Posterior cingulate gyrus (tissue), 11 donors: ENCODE measurements around the gene VENTX.

Source experiments
- DNase-seq, 10 donors: peaks; one replicate each; pipeline versions ENCODE4 v3.0.0 to v3.0.0-alpha.2; 2020 to 2021; ENCODE audit warnings: mixed read lengths in 3 of 10
- intact Hi-C: fragments of 100-400 bp; cut with DNase I; formaldehyde crosslinking; loops from one replicate; pipeline ENCODE4 v1.15.1; 2023

The VENTX gene

DNA sequence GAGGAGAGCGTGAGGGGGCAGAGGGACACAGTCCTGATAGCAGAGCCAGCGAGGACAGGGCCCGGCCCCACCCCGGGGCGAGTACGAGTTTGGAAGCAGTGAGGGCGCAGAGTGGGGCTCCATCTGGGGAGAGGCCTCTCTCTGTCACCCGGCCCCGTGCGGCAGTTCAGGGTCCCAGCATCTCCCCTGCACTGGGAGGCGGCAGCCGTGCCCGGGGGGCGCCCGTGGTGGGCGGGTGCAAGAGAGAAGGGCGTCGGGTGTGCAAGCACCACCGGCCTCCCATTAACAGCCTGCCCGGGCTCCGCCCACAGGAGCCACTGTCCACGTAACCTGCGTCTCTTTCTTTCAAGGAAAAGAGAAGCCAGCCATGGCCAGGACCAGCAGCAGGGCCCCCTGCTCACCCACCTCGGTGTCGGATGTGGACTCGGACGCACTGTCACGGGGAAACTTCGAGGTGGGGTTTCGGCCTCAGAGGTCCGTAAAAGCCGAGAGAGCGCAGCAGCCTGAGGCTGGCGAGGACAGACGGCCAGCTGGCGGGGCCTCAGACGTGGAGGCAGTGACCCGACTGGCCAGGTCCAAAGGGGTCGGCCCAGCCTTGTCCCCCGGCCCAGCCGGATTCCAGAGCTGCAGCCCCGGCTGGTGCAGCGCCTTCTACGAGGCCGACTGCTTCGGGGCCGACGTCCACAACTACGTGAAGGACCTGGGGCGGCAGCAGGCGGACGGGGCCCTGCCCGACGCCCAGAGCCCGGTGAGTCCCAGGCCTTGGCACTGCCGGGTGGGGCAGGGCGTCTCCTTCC is 36.3 kb upstream of the VENTX start:
- intact Hi-C loops: no loop called here
- peak in 2 of 10 donors; percentile 79 to 82 for DNase-seq

DNA sequence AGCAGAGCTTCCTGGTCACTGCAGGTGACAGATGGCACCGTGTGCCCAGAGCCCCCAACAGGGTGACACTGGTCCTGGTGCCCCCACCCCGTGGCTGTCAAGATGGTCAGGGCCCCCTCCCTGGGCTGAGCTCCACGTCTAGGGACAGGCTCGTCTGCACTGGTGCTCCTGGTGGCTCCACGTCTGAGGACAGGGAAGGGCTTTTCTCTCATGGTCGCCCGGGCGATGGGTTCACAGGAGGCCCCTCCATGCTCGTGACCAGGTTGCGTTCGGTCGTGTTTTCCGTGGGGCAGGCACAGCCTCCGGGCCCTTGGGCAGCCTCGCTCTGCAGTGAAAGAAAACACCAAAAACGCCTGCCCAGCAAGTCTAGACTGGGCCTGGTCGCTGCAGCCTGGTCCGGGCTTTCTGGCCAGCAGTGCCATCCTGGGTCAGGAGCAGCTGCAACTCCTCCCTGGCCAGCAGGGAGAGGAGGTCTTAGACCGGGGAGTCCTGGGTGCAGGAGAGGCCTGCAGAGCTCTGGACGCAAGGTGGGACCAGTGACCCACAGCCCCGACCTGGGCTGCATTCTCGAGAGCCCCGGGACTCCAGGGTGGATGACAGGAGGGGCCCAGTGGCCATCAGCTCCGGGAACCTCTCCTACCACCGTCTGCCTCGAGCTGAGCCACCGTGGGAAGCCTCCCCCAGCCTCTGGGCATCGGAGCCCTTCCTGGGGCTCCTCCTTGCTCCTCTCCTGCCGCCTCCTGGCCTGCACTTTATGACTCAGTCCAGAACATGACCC is 35.5 kb upstream of the VENTX start:
- intact Hi-C loops: no loop called here
- DNase-seq: peak in 1 of 10 donors; percentile 77

DNA sequence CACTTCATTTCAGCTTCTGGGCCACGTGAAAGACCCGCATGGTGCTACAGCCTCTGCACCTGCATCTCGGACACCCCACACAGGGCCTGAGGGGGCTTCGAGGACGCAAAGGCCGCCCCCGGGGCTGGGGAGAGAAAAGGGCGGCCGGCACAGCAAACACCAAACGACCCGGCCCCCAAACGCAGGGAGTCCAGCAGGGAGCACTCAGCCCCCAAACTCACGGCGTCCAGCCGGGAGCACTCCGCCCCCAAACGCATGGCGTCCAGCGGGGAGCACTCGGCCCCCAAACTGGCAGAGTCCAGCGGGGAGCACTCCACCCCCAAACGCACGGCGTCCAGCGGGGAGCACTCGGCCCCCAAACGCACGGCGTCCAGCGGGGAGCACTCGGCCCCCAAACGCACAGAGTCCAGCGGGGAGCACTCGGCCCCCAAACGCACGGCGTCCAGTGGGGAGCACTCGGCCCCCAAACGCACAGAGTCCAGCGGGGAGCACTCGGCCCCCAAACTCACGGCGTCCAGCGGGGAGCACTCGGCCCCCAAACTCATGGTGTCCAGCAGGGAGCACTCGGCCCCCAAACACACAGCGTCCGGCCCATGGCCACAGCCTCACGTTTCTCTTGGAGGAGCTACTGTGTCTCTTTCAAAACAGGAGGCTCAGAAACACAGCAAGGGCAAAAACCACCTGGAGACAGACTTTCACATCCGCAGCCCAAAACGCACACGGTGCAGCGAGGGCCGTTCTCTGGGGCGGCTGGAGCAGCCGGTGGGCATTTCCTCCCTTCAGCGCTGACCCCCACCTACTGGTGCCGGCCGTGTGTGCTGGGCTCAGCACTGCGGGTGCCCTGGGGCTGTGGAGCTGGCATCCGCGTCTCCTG is 34.6 kb upstream of the VENTX start:
- intact Hi-C loops: no loop called here
- DNase-seq: peak in 1 of 10 donors; percentile 61

DNA sequence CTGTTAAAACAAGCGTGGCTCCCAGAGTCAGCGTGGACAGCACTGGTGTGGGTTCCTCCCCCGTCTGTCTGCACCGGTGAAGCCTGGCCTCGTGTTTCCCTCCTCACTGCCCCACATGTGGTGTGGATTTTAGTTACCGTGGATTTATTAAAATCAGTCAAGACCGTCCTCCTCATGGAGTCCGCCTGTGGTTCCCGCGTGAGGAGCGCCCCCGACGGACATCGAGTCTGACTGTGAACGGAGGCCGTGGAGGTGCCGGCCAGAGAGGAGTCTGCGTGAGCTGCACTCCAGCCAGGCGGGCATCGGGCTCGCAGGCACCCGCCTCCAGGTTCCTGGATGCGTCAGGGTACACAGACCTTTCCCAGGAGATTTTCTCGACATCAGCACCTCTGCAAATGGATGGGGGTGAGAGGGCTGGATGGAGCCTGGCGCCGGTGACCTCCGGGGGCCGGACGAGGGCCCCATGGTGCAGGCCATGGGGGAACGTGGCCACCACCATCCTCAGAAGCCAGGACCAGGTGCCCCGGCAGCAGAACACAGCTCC is 33.9 kb upstream of the VENTX start:
- intact Hi-C loops: no loop called here
- DNase-seq: peak in 1 of 10 donors; percentile 73

DNA sequence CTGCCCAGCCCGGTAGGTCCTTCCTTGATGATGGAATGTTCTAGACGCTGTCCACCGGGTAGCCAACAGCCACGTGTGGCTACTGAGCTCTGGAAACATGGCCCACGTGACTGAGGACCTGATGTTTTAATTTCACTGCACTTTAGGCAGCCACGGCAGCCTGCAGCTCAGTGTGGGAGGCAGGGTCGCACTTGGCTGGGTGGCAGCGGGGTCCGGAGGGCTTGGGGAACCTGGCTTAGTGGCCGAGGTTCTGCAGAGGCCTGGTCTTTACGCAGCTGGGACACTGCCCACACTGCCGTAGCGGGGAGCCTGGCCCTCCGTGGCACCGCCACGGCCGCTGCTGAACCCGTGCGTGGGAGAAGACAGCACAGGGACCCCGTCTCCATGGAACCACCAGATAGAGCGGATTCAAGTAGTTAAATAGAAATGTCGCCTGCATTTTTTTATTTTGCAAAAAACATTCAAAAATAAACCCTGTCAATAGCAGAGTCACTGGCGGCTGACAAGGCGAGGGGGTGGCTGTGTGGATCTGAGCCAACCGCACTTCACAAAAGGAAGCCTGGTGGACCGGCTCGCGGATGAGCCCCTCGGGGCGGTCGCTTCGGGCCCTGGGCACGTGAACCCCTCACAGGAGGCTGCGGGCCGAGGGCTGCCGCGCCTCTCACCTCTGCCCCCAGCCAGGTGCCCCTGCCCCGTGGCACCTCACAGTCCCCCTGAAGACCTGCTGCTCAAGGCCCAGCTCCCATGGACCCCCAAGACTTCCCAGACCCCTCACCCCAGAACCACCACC is 33.2 kb upstream of the VENTX start:
- intact Hi-C loops: no loop called here
- DNase-seq: peak in 2 of 10 donors; percentile 80 to 85

DNA sequence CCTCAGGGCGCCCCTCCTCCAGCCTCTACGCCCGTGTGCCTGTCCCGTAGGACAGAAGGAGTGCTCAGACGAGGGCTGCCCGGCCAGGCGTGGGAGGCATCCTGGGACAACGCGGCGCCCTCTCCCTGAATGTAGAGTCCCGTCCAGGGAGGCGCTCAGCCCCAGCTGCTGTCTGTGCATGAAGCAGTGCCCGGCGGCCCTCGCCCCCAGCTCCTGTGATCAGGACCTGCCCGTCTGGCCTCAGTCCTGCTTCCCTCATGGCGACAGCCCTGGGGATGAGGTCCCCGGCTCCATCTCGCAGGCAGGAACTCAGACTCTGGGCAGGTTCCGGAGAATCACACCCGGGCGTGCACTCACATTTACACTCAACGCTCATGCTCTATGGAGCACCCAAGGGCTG is 32.5 kb upstream of the VENTX start:
- intact Hi-C loops: no loop called here
- DNase-seq: peak in 1 of 10 donors; percentile 87

DNA sequence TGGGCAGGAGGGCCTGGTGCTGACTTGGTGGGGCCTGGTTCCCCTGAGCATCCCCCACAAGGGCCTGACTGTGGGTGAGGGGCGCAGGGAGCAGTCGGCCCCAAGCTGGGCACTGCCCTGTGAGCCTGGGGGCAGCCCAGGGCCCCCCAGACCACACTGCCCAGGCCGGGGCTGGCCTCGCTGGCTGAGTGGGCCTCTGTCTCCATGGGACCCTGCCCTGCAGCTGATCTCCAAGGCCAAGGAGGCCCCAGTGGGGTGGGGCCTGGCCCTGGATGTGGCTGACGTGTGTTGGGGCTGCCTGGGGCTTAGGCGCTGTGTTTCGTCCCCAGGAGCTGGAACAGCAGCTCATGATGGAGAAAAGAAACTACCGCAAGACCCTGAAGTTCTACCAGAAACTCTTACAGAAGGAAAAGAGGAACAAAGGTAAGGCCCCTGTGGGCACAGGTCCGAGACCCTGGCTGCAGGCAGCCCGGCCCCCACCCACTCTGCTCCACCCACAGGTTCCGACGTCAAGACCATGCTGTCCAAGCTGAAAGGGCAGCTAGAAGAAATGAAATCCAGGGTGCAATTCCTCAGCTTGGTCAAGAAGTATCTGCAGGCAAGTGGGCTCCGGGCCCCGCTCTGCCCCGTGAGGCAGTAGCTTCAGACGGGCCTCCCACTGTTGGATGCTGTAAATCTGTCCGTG is 31.2 kb upstream of the VENTX start:
- peak in 2 of 10 donors; percentile 67 to 74 for DNase-seq
- intact Hi-C loops: no loop called here

DNA sequence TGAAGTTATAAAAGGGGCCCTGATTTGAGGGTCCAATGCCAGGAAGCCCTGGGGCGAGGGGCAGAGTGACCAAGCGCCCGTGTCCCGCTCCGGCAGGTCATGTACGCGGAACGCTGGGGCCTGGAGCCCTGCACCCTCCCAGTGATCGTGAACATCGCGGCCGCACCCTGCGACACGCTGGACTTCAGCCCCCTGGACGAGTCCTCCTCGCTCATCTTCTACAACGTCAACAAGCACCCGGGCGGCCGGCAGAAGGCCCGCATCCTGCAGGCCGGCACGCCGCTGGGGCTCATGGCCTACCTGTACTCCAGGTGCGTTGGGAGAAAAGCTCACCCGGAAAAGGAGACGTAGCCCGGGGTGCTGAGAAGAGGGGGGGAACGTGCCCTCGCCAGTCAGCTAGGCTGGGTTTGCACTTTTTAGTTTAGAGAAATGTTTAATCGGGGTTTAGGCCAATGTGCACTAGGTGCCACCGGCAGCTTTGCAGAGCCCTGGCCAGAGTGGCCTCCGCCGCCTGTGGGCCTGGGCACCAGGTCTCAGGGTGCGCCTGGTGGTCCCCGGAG is 30.5 kb upstream of the VENTX start:
- DNase-seq: peak in 1 of 10 donors; percentile 75
- intact Hi-C loops: no loop called here

DNA sequence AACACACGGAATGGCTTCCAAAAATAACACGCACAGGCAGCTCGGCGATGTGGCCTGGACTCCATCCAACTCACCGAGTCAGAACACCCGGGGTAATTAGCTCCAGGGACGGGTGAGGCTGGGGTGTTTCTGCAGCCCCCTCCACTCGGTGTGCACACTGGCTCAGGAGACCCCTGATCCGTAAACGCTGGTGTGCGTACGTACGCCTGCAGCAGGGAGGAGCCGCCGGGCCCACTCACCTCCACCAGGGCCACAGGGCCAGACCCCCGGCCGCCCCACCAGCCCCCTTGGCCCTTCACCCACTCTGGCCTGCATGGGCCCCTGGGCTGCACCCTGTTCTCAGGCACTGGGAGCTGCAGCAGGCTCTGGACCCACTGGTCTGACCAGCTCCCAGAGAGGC is 30.0 kb upstream of the VENTX start:
- intact Hi-C loops: no loop called here
- DNase-seq: peak in 1 of 10 donors; percentile 57

DNA sequence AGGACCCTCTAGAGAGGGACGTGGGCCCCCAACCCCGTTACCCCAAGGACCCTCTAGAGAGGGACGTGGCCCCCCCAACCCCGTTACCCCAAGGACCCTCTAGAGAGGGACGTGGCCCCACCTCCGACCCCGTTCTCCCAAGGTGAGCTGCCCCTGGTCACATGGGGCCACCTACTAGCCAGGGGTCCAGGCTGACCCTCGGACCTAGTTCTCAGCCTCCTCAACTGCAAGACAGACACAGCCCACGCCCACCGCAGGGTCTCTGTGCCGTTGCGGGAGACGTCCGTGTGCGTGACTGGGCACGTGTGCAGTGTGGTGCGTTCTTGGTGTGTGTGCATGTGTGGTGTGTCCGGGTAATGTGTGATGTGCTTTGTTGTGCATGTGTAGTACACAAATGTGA is 29.2 kb upstream of the VENTX start:
- peak in 2 of 10 donors; percentile 31 to 58 for DNase-seq
- intact Hi-C loops: no loop called here

DNA sequence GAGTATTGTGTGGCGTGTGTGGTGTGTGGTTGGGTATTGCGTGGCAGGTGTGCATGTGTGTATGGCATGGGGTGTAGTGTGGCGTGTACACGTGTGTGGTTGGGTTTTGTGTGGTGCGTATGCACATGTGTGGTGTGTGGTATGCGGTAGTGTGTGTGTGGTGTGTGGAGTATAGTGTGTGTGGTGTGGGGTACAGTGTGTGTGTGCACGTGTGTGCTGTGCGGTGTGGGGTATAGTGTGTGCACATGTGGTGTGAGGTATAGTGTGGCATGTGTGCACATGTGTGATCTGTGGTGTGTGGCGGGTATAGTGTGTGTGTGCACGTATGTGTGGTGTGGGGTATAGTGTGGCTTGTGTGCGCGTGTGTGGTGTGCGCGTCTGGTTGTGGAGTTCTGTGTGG is 28.5 kb upstream of the VENTX start:
- intact Hi-C loops: no loop called here
- peak in 1 of 10 donors; percentile 9 for DNase-seq

DNA sequence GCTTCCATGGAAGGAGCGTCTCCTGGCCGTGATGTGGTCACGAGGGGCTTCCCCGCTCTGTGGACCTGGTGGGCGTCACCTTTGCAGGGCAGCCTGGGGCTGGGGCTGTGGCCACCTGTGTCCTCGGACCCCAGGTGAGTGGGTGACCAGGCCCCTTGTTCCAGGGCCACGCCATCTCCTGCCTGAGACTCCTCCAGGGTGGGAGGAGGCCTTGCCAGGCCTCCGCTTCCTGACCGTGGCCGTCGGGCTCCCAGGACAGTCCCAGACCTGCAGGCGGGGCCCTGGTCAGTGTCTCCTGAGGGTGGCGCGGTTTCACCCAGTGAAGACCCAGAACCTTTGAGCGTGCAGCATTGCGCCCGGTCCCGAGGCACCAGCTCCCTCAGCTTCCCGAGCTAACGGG is 28.0 kb upstream of the VENTX start:
- DNase-seq: peak in 2 of 10 donors; percentile 62 to 74
- intact Hi-C loops: no loop called here

DNA sequence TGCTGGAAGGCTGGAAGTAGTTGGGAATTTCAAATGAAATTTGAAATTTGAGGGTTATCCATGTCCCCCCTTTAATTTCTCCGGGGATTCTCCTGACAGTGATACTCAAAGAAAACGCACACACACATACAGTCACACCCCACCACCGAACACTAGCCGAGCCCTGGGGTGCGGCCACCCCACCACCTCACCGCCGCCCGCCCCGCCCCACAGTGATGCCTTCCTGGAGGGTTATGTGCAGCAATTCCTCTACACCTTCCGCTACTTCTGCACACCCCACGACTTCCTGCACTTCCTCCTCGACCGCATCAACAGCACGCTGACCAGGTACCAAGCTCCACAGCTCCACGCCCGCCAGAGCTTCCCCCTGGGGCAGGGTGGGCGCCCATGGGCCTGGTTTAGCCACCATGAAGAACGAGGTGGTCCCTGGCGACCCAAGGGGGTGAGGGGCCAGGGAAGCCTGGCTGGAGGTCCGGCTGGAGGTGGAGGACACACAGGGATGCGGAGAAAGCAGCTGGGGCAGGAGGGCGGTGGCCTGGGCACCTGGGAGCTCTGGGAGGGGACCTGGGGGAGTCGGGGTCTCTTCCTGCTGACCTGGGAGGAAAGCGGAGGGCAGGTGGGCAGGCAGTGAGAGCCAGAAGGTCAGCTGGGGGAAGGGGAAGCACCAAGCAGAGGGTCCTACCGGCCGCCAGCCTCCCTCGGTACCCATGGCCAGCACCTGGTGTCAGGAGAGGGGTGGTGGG is 27.1 kb upstream of the VENTX start:
- intact Hi-C loops: no loop called here
- DNase-seq: peak in 2 of 10 donors; percentile 64 to 72

DNA sequence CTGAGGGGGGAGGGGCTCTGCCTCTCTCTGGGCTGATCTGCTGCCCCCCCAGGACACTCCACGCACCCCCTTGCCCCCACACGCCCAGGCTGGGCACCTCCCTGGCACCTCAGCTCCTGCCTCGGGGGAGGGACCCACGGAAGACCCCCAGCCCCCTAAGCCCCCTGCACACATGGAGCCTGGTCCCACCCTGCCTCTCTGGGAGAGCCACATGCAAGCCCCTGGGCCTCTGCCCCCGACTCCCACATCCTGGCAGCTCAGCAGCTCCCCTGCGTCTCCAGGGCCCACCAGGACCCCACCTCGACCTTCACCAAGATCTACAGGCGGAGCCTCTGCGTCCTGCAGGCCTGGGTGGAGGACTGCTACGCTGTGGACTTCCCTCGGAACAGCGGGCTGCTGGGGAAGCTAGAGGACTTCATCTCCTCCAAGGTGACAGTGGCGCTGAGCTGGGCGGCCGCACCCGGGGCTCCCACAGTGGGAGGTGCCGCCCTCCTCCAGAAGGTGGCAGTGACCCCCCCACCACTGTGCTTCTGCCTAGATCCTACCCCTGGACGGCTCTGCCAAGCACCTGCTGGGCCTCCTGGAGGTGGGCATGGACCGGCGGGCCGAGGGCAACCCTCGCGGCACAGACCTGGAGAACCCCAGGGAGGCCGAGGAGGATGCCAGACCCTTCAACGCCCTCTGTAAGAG is 26.4 kb upstream of the VENTX start:
- intact Hi-C loops: no loop called here
- peak in 1 of 10 donors; percentile 83 for DNase-seq

DNA sequence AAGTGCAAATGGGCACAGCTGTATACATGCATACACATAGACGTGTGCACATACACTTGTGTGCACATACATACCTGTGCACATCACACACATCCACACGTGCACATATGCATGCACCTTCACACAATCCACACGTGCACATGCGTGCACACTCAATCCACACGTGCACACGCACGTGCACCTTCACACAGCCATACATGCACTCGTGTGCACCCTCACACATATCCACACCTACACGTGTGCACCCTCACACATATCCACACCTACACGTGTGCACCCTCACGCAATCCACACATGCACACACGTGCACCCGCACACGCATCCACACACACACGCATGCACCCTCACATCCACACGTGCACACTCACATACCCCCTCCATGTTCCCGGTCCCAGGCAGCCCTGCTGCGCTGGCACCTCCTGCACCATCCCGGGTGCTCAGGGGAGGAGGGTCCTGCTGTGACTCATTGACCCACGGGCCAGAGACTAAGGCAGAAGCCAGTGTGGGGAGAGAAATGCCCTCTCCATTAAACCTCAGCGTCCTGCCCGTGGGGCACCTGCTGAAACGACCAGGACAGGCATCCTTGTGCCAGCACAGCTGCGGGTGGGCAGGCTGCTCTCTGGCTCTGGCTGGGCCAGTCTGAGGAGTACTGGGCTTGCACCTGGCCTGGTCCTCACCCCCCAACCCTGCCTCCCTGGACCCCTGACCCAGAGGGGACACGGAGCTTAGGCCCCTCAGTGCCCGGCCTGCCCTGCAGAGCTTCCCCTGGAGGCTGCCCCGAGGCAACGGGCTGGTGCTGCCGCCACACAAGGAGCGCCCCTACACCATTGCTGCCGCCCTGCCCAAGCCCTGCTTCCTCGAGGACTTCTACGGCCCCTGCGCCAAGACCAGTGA is 25.4 kb upstream of the VENTX start:
- peak in 1 of 10 donors; percentile 59 for DNase-seq
- intact Hi-C loops: no loop called here

DNA sequence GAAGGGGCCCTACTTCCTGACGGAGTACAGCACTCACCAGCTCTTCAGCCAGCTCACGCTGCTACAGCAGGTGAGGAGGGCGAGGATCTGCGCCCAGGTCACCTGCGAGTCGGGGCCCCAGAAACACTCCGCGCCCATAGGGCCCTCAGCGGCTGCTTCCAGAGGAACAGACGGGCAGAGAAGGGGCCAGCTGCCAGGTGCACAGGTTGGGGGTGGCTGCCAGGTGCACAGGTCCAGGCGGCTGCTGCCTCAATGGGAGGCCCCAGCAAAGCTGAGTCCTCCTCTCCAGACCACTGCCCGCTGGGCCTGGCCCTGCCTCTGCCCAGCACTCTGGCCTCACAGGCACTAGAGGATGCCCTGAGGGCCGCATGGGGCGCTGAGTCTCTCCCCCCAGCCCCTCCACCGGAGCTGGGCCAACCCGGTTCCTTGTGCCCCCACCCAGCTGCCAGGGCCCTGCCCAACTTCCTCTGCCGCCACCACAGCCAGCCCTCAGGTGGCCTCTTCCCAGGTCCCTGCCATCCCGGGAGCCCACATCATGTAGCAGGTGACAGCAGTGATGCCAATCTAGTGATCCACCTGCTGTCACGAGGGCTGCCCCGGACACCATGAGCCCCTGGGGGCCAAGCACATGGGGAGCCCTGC is 24.7 kb upstream of the VENTX start:
- intact Hi-C loops: no loop called here
- peak in 1 of 10 donors; percentile 82 for DNase-seq
